ENCODE measurements around the gene HBP1.

HBP1 gene

DNA sequence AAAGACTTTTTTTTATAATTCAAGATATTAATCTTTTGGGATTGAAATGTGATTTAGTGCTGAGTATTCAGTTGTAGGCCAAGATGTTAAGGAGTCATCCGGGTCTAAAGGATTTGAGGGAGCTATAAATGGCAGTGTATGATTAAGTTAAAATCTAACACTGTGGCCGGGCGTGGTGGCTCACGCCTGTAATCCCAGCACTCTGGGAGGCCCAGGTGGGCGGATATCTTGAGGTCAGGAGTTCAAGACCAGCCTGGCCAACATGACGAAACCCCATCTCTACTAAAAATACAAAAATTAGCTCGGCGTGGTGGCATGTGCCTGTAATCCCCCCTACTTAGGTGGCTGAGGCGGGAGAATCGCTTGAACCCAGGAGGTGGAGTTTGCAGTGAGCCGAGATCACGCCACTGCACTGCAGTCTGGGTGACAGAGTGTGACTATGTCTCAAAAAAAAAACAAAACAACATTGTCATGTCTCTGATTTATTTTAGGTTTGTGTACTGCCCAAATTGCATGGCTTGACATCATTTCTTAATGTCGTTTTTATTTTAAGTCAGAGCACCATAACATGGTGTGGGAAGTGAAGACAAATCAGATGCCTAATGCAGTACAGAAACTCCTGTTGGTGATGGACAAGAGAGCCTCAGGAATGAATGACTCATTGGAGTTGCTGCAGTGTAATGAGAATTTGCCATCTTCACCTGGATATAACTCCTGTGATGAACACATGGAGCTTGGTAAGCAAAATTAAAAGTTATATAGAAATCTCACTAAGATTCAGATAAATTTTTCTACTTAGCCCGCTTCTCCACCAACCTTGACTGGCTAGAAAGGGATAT lies 10.7 kb downstream of the HBP1 start:
- no peak overlapping the region for H3K4me3 ChIP-seq (ENCODE audit: control insufficient read depth, low read depth, low read length)
- no peak for DNase-seq (ENCODE audit: low read depth)
- TF ChIP-seq, protein P1, sequence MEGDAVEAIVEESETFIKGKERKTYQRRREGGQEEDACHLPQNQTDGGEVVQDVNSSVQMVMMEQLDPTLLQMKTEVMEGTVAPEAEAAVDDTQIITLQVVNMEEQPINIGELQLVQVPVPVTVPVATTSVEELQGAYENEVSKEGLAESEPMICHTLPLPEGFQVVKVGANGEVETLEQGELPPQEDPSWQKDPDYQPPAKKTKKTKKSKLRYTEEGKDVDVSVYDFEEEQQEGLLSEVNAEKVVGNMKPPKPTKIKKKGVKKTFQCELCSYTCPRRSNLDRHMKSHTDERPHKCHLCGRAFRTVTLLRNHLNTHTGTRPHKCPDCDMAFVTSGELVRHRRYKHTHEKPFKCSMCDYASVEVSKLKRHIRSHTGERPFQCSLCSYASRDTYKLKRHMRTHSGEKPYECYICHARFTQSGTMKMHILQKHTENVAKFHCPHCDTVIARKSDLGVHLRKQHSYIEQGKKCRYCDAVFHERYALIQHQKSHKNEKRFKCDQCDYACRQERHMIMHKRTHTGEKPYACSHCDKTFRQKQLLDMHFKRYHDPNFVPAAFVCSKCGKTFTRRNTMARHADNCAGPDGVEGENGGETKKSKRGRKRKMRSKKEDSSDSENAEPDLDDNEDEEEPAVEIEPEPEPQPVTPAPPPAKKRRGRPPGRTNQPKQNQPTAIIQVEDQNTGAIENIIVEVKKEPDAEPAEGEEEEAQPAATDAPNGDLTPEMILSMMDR (IDR thresholded peaks at IDR 0.05; ENCODE audit: control insufficient read depth, insufficient read depth, low read depth, low read length, missing control alignments), result no peak

DNA sequence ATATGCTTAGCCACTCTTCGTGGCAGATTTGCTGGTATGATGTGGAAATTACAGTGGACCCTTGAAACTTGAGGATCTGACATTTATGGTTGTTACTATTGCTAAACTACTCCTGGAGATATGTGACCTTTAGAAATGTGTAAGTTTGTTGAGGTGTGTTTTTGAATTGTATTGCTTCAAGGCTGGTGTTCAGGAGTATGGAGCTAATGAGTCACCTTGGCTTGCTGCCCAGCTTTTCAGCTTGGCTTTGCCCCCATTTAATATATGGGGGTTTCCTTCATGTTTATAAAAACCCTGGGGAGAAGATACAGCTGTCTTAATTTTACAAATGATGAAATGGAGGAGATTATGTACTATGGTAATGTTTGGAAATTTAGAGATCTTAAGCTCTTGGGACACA lies 11.6 kb downstream of the HBP1 start:
- TF ChIP-seq, protein P1 (IDR thresholded peaks at IDR 0.05; ENCODE audit: control insufficient read depth, insufficient read depth, low read depth, low read length, missing control alignments), result no peak
- H3K4me3 ChIP-seq (ENCODE audit: control insufficient read depth, low read depth, low read length), result no peak overlapping the region
- DNase-seq (ENCODE audit: low read depth), result peak; percentile 23

DNA sequence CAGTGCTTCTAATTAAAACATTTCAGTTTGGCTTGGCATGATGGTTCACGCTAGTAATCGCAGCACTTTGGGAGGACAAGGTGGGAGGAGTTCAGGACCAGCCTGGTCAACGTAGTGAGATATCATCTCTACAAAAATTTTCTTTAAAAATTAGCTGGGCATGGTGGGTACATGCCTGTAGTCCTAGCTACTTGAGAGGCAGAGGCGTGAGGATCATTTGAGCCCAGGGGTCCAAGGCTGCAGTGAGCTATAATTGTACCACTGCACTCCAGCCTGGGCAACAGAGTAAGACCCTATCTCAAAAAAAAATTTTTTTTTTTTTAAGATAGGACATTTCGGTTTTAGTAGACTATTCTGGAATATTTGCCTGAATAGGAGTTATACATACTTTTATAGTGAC lies 12.4 kb downstream of the HBP1 start:
- H3K4me3 ChIP-seq (ENCODE audit: control insufficient read depth, low read depth, low read length), result no peak overlapping the region
- DNase-seq (ENCODE audit: low read depth), result no peak
- TF ChIP-seq, protein P1 (IDR thresholded peaks at IDR 0.05; ENCODE audit: control insufficient read depth, insufficient read depth, low read depth, low read length, missing control alignments), result no peak

DNA sequence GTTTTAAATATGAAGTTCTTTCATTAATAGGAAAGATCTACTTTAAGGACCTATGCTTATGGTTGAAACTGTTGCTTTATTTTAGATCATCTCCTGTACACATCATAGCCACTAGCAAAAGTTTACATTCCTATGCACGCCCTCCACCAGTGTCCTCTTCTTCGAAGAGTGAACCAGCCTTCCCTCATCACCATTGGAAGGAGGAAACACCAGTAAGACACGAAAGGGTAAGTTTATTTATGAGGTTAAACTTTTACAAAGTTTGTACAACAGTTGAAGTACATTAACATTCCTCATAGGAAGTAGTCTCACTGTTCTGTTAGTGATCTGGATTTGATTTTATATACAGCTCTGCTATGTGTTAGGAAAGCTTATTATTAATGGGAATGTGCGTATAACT lies 16.9 kb downstream of the HBP1 start:
- DNase-seq (ENCODE audit: low read depth), result no peak
- TF ChIP-seq, protein P1 (IDR thresholded peaks at IDR 0.05; ENCODE audit: control insufficient read depth, insufficient read depth, low read depth, low read length, missing control alignments), result no peak
- no peak overlapping the region for H3K4me3 ChIP-seq (ENCODE audit: control insufficient read depth, low read depth, low read length)

DNA sequence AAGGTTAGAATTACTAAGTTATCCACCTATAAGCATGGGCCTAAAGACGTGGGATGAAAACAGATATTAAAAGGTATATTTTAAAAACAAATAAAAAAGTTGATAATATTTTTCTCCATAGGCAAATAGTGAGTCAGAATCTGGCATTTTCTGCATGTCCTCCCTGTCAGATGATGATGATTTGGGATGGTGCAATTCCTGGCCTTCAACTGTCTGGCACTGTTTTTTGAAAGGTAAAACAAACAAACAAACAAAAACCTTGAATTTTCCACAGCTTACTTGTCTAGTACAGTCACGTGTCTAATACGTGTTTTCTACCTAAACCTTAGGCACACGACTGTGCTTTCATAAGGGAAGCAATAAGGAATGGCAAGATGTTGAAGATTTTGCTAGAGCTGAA lies 17.4 kb downstream of the HBP1 start:
- no peak overlapping the region for H3K4me3 ChIP-seq (ENCODE audit: control insufficient read depth, low read depth, low read length)
- TF ChIP-seq, protein P1 (IDR thresholded peaks at IDR 0.05; ENCODE audit: control insufficient read depth, insufficient read depth, low read depth, low read length, missing control alignments), result no peak
- DNase-seq (ENCODE audit: low read depth), result no peak

DNA sequence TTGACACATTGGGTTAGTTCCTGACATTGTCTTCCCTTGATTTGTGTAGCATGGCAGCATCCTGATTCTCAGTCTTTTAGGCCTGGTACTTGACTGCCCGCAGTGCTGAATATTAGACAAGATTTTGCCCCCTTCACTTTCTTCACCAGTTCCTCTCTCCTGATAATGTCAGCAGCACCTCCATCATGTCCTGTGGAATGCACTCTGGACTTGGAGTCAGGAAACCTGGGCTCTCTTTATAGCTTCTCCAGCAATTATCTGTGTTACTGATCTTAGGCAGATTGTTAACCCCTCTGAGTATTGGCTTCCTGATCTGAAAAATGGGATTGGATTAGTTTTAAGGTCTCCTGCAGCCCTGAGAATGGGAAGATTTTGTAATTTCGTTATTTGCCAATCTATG lies 19.0 kb downstream of the HBP1 start:
- no peak for DNase-seq (ENCODE audit: low read depth)
- TF ChIP-seq, protein P1 (IDR thresholded peaks at IDR 0.05; ENCODE audit: control insufficient read depth, insufficient read depth, low read depth, low read length, missing control alignments), result no peak
- H3K4me3 ChIP-seq (ENCODE audit: control insufficient read depth, low read depth, low read length), result no peak overlapping the region

All from AG09309 (cell line).